HEK293 (cell line): ENCODE measurements around the gene PDE4B.

ENCODE experiments used
- CTCF ChIA-PET: fragments of 350-600 bp; formaldehyde crosslinking; extraction: SDS; loops from one replicate; lab custom pipeline; 2021; ENCODE audit warnings: antibody characterized with exemption; lab: Yijun Ruan, JAX
- POLR2A ChIA-PET: fragments of 300-600 bp; formaldehyde crosslinking; extraction: SDS; loops from one replicate; lab custom pipeline; 2020; ENCODE audit warnings: antibody characterized with exemption, inconsistent platforms; lab: Yijun Ruan, JAX
- H3K27ac ChIP-seq: fragments of 200-500 bp; sonication (Bioruptor generic); 2 replicates; pipeline ENCODE4 v1.5.1; 2014; ENCODE audit warnings: low read depth, low read length, control low read depth, inconsistent platforms; ENCODE audit errors: extremely low read depth
- H3K36me3 ChIP-seq, 2 experiments: fragments of 200-500 bp in 1 of 2; sonication (Bioruptor generic) in 1 of 2; 1 replicate in 1 of 2; 2 replicates in 1 of 2; pipeline ENCODE4 v1.5.1; 2014 to 2017; ENCODE audit warnings: inconsistent platforms in 2 of 2, low read length in 2 of 2; ENCODE audit not compliant: control insufficient read depth in 2 of 2, insufficient read depth in 1 of 2
- H3K4me1 ChIP-seq: fragments of 200-500 bp; sonication (Bioruptor generic); 2 replicates; pipeline ENCODE4 v1.5.1; 2014; ENCODE audit warnings: mild to moderate bottlenecking, low read length, inconsistent platforms; ENCODE audit not compliant: control insufficient read depth, insufficient read depth
- H3K4me3 ChIP-seq: 2 replicates; pipeline ENCODE4 v1.5.1; 2011; ENCODE audit warnings: low read depth, mild to moderate bottlenecking, control low read depth, low read length, moderate library complexity
- H3K9me3 ChIP-seq: fragments of 200-500 bp; sonication (Bioruptor generic); 2 replicates; pipeline ENCODE4 v1.5.1; 2014; ENCODE audit warnings: low read depth, low read length, inconsistent platforms; ENCODE audit not compliant: control insufficient read depth, insufficient read depth
- FEZF1 ChIP-seq: fragments of 450-650 bp; formaldehyde crosslinking; IDR thresholded peaks from 2 replicates; pipeline ENCODE4 v1.5.1; 2016; ENCODE audit warnings: missing biosample characterization, missing genetic modification characterization
- GFI1B ChIP-seq: fragments of 450-650 bp; formaldehyde crosslinking; IDR thresholded peaks from 2 replicates; pipeline ENCODE4 v1.5.1; 2016; ENCODE audit warnings: missing biosample characterization, missing genetic modification characterization
- SALL2 ChIP-seq: fragments of 450-650 bp; formaldehyde crosslinking; IDR thresholded peaks from 2 replicates; pipeline ENCODE4 v1.5.0; 2017; ENCODE audit warnings: missing biosample characterization, mild to moderate bottlenecking, missing genetic modification characterization, borderline replicate concordance
- SP3 ChIP-seq: fragments of 450-650 bp; formaldehyde crosslinking; IDR thresholded peaks from 2 replicates; pipeline ENCODE4 v1.5.1; 2016; ENCODE audit warnings: missing biosample characterization, missing genetic modification characterization
- TCF7L2 ChIP-seq: IDR thresholded peaks from 2 replicates; pipeline ENCODE4 v1.6.1; 2011; ENCODE audit warnings: low read depth, mild to moderate bottlenecking, inconsistent platforms, low read length, moderate library complexity, borderline replicate concordance
- TRIM28 ChIP-seq: IDR thresholded peaks from 2 replicates; pipeline ENCODE4 v1.6.1; 2011; ENCODE audit warnings: low read length, control low read depth, borderline replicate concordance
- ZFP41 ChIP-seq: fragments of 450-650 bp; formaldehyde crosslinking; IDR thresholded peaks from 2 replicates; pipeline ENCODE4 v1.5.1; 2016; ENCODE audit warnings: missing biosample characterization, missing genetic modification characterization, borderline replicate concordance
- ZNF157 ChIP-seq: fragments of 450-650 bp; formaldehyde crosslinking; IDR thresholded peaks from 2 replicates; pipeline ENCODE4 v1.5.1; 2016; ENCODE audit warnings: missing biosample characterization, missing genetic modification characterization
- ZNF169 ChIP-seq: fragments of 450-650 bp; formaldehyde crosslinking; IDR thresholded peaks from 2 replicates; pipeline ENCODE4 v1.5.1; 2016; ENCODE audit warnings: missing biosample characterization, missing genetic modification characterization
- ZNF202 ChIP-seq: fragments of 450-650 bp; formaldehyde crosslinking; IDR thresholded peaks from 2 replicates; pipeline ENCODE4 v1.5.1; 2016; ENCODE audit warnings: missing biosample characterization, missing genetic modification characterization, borderline replicate concordance
- ZNF48 ChIP-seq: fragments of 450-650 bp; formaldehyde crosslinking; IDR thresholded peaks from 2 replicates; pipeline ENCODE4 v1.5.1; 2016; ENCODE audit warnings: missing biosample characterization, missing genetic modification characterization
- ZNF624 ChIP-seq: fragments of 450-650 bp; formaldehyde crosslinking; IDR thresholded peaks from 2 replicates; pipeline ENCODE4 v1.5.1; 2017; ENCODE audit warnings: missing biosample characterization, missing genetic modification characterization
- ZNF707 ChIP-seq: fragments of 450-650 bp; formaldehyde crosslinking; IDR thresholded peaks from 2 replicates; pipeline ENCODE4 v1.5.1; 2016; ENCODE audit warnings: missing biosample characterization, missing genetic modification characterization
- ZNF777 ChIP-seq: fragments of 450-650 bp; formaldehyde crosslinking; IDR thresholded peaks from 2 replicates; pipeline ENCODE4 v1.5.1; 2017; ENCODE audit warnings: missing biosample characterization, missing genetic modification characterization, borderline replicate concordance
- ZNF837 ChIP-seq: fragments of 450-650 bp; formaldehyde crosslinking; IDR thresholded peaks from 2 replicates; pipeline ENCODE4 v1.5.1; 2016; ENCODE audit warnings: missing biosample characterization, missing genetic modification characterization
- TF ChIP-seq, protein P1 (sequence below): fragments of 450-650 bp; formaldehyde crosslinking; IDR thresholded peaks from 2 replicates; pipeline ENCODE4 v1.5.1; 2016; ENCODE audit warnings: missing biosample characterization, missing genetic modification characterization
- TF ChIP-seq, protein P2 (sequence below): fragments of 450-650 bp; formaldehyde crosslinking; IDR thresholded peaks from 2 replicates; pipeline ENCODE4 v1.5.1; 2016; ENCODE audit warnings: missing biosample characterization, missing genetic modification characterization, borderline replicate concordance
- TF ChIP-seq, protein P3 (sequence below): fragments of 450-650 bp; formaldehyde crosslinking; IDR thresholded peaks from 2 replicates; pipeline ENCODE4 v1.5.1; 2016; ENCODE audit warnings: missing biosample characterization, missing genetic modification characterization, low read depth
- TF ChIP-seq, protein P4 (sequence below): fragments of 450-650 bp; formaldehyde crosslinking; conservative IDR thresholded peaks from 2 replicates; pipeline ENCODE4 v1.5.1; 2016; ENCODE audit warnings: low read depth, missing biosample characterization, missing genetic modification characterization
- TF ChIP-seq, protein P5 (sequence below): fragments of 450-650 bp; formaldehyde crosslinking; IDR thresholded peaks from 2 replicates; pipeline ENCODE4 v1.5.1; 2017; ENCODE audit warnings: missing biosample characterization, missing genetic modification characterization

Gene PDE4B

DNA sequence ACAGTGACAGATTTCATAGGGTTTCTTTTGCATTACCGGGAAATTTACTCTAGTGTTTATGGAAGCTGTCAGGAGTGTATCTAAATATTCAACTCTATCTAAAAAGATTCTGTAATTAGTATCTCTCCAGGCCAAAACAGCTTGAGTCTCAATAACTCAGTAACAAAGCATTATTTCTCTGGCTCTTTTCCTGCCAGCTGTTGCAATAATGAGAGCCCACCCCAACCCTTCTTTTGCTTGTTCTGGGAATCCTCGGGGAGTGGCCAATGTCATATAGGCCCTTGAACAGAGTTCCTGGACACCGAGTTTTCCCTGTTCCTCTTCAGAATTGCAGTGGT lies 621.1 kb downstream of the PDE4B start (continued):
- TF ChIP-seq ZNF169 (tag by site-specific recombination) (no peak), ZNF707 (tag by site-specific recombination) (no peak), ZNF777 (tag by site-specific recombination) (no peak), ZNF624 (tag by site-specific recombination) (no peak), ZNF48 (no peak), ZNF837 (tag by site-specific recombination) (no peak), TRIM28 (no peak), TCF7L2 (no peak)
- TF ChIP-seq, protein P1, sequence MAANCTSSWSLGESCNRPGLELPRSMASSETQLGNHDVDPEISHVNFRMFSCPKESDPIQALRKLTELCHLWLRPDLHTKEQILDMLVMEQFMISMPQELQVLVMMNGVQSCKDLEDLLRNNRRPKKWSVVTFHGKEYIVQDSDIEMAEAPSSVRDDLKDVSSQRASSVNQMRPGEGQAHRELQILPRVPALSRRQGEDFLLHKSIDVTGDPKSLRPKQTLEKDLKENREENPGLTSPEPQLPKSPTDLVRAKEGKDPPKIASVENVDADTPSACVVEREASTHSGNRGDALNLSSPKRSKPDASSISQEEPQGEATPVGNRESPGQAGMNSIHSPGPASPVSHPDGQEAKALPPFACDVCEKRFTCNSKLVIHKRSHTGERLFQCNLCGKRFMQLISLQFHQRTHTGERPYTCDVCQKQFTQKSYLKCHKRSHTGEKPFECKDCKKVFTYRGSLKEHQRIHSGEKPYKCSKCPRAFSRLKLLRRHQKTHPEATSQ (tag by site-specific recombination): no peak
- TF ChIP-seq, protein P2, sequence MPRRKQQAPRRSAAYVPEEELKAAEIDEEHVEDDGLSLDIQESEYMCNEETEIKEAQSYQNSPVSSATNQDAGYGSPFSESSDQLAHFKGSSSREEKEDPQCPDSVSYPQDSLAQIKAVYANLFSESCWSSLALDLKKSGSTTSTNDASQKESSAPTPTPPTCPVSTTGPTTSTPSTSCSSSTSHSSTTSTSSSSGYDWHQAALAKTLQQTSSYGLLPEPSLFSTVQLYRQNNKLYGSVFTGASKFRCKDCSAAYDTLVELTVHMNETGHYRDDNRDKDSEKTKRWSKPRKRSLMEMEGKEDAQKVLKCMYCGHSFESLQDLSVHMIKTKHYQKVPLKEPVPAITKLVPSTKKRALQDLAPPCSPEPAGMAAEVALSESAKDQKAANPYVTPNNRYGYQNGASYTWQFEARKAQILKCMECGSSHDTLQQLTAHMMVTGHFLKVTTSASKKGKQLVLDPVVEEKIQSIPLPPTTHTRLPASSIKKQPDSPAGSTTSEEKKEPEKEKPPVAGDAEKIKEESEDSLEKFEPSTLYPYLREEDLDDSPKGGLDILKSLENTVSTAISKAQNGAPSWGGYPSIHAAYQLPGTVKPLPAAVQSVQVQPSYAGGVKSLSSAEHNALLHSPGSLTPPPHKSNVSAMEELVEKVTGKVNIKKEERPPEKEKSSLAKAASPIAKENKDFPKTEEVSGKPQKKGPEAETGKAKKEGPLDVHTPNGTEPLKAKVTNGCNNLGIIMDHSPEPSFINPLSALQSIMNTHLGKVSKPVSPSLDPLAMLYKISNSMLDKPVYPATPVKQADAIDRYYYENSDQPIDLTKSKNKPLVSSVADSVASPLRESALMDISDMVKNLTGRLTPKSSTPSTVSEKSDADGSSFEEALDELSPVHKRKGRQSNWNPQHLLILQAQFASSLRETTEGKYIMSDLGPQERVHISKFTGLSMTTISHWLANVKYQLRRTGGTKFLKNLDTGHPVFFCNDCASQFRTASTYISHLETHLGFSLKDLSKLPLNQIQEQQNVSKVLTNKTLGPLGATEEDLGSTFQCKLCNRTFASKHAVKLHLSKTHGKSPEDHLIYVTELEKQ (tag by site-specific recombination): no peak
- TF ChIP-seq, protein P3, sequence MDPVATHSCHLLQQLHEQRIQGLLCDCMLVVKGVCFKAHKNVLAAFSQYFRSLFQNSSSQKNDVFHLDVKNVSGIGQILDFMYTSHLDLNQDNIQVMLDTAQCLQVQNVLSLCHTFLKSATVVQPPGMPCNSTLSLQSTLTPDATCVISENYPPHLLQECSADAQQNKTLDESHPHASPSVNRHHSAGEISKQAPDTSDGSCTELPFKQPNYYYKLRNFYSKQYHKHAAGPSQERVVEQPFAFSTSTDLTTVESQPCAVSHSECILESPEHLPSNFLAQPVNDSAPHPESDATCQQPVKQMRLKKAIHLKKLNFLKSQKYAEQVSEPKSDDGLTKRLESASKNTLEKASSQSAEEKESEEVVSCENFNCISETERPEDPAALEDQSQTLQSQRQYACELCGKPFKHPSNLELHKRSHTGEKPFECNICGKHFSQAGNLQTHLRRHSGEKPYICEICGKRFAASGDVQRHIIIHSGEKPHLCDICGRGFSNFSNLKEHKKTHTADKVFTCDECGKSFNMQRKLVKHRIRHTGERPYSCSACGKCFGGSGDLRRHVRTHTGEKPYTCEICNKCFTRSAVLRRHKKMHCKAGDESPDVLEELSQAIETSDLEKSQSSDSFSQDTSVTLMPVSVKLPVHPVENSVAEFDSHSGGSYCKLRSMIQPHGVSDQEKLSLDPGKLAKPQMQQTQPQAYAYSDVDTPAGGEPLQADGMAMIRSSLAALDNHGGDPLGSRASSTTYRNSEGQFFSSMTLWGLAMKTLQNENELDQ (tag by site-specific recombination): no peak
- TF ChIP-seq, protein P4, sequence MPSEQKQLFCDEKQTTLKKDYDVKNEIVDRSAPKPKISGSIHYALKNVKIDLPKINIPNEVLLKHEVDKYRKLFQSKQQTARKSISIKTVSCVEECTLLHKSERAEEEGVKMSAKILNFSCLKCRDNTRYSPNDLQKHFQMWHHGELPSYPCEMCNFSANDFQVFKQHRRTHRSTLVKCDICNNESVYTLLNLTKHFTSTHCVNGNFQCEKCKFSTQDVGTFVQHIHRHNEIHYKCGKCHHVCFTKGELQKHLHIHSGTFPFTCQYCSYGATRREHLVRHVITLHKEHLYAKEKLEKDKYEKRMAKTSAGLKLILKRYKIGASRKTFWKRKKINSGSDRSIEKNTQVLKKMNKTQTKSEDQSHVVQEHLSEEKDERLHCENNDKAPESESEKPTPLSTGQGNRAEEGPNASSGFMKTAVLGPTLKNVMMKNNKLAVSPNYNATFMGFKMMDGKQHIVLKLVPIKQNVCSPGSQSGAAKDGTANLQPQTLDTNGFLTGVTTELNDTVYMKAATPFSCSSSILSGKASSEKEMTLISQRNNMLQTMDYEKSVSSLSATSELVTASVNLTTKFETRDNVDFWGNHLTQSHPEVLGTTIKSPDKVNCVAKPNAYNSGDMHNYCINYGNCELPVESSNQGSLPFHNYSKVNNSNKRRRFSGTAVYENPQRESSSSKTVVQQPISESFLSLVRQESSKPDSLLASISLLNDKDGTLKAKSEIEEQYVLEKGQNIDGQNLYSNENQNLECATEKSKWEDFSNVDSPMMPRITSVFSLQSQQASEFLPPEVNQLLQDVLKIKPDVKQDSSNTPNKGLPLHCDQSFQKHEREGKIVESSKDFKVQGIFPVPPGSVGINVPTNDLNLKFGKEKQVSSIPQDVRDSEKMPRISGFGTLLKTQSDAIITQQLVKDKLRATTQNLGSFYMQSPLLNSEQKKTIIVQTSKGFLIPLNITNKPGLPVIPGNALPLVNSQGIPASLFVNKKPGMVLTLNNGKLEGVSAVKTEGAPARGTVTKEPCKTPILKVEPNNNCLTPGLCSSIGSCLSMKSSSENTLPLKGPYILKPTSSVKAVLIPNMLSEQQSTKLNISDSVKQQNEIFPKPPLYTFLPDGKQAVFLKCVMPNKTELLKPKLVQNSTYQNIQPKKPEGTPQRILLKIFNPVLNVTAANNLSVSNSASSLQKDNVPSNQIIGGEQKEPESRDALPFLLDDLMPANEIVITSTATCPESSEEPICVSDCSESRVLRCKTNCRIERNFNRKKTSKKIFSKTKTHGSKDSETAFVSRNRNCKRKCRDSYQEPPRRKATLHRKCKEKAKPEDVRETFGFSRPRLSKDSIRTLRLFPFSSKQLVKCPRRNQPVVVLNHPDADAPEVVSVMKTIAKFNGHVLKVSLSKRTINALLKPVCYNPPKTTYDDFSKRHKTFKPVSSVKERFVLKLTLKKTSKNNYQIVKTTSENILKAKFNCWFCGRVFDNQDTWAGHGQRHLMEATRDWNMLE (tag by site-specific recombination): no peak

DNA sequence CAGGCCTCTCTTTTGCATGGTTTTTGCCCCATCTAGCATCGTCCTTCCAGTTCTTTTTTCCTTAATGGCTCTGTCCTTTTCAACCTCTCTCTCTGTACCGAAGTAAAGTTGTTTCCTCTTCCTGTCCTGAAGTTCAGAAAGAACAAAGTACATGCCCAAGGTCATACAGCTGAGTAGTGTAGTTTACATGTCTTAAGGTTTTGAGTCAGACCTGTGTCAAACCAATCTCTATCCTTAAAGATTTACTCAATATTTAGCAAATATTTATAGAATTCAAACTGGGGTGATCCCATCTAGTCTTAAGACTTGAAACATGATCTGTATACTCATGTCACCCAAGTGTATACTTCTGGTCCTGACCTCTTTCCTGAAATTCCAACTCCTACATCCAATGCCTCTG lies 622.6 kb downstream of the PDE4B start:
- CTCF ChIA-PET: interaction anchor here (0.6 to 0.7 kb wide), 2 partner anchors 21 to 1752 kb away, joined by 3 to 7 read pairs; no protein-coding TSS in a partner anchor
- POLR2A ChIA-PET: no interaction called here
- Histone ChIP-seq H3K36me3 (no peaks in the 10 kb centered on the region), H3K9me3 (no peaks in the 10 kb centered on the region), H3K27ac (no peak overlapping the region), H3K4me1 (no peaks in the 10 kb centered on the region), H3K4me3 (no peak overlapping the region)
- no peak for TF ChIP-seq SALL2 (tag by site-specific recombination)
- no peak for TF ChIP-seq GFI1B (tag by site-specific recombination)
- TF ChIP-seq SP3: no peak
- TF ChIP-seq, protein P3 (tag by site-specific recombination): no peak
- no peak for TF ChIP-seq ZNF202 (tag by site-specific recombination)
- TF ChIP-seq, protein P5, sequence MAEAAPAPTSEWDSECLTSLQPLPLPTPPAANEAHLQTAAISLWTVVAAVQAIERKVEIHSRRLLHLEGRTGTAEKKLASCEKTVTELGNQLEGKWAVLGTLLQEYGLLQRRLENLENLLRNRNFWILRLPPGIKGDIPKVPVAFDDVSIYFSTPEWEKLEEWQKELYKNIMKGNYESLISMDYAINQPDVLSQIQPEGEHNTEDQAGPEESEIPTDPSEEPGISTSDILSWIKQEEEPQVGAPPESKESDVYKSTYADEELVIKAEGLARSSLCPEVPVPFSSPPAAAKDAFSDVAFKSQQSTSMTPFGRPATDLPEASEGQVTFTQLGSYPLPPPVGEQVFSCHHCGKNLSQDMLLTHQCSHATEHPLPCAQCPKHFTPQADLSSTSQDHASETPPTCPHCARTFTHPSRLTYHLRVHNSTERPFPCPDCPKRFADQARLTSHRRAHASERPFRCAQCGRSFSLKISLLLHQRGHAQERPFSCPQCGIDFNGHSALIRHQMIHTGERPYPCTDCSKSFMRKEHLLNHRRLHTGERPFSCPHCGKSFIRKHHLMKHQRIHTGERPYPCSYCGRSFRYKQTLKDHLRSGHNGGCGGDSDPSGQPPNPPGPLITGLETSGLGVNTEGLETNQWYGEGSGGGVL (tag by site-specific recombination): no peak
- no peak for TF ChIP-seq FEZF1
- TF ChIP-seq ZNF837 (tag by site-specific recombination): no peak
- TF ChIP-seq ZFP41: no peak
- TF ChIP-seq ZNF157: no peak
